ENCODE data around the gene SLC22A12.

The SLC22A12 gene

GRCh38 chr11:64606796-64607380 is 15.9 kb downstream of the SLC22A12 start:
- H3F3A ChIP-seq (ENCODE audit: insufficient read depth, low read length) = no peaks in the 10 kb centered on the region
- H3K79me2 ChIP-seq (ENCODE audit: low read length) = no peaks in the 10 kb centered on the region
- no peak overlapping the region for H3K27ac ChIP-seq (ENCODE audit: low read length)
- H3K4me2 ChIP-seq (ENCODE audit: low read depth, low read length) = no peak overlapping the region
- H3K4me3 ChIP-seq (ENCODE audit: low read length) = no peak overlapping the region
- H3K9ac ChIP-seq (ENCODE audit: low read length) = no peak overlapping the region
- no peaks in the 10 kb centered on the region for H3K4me1 ChIP-seq (ENCODE audit: low read length)
- TF ChIP-seq EZH2phosphoT487 (IDR thresholded peaks at IDR 0.05; ENCODE audit: low read length) = no peak
- TF ChIP-seq, protein P1, sequence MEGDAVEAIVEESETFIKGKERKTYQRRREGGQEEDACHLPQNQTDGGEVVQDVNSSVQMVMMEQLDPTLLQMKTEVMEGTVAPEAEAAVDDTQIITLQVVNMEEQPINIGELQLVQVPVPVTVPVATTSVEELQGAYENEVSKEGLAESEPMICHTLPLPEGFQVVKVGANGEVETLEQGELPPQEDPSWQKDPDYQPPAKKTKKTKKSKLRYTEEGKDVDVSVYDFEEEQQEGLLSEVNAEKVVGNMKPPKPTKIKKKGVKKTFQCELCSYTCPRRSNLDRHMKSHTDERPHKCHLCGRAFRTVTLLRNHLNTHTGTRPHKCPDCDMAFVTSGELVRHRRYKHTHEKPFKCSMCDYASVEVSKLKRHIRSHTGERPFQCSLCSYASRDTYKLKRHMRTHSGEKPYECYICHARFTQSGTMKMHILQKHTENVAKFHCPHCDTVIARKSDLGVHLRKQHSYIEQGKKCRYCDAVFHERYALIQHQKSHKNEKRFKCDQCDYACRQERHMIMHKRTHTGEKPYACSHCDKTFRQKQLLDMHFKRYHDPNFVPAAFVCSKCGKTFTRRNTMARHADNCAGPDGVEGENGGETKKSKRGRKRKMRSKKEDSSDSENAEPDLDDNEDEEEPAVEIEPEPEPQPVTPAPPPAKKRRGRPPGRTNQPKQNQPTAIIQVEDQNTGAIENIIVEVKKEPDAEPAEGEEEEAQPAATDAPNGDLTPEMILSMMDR (IDR thresholded peaks at IDR 0.05; ENCODE audit: low read length) = no peak
- TF ChIP-seq EZH2 (optimal IDR thresholded peaks at IDR 0.05; ENCODE audit: low read depth, low read length) = no peak
- DNase-seq = no peak
- H4K20me1 ChIP-seq (ENCODE audit: insufficient read depth, low read length) = no peaks in the 10 kb centered on the region
- H3K9me2 ChIP-seq (replicated peaks; ENCODE audit: insufficient read depth, low read length) = no peaks in the 10 kb centered on the region
- H3K27me3 ChIP-seq (replicated peaks; ENCODE audit: insufficient read depth, low read length) = peaks cover 92% of the 10 kb centered on the region
- H2AFZ ChIP-seq (ENCODE audit: low read length) = no peak overlapping the region
- H3K9me3 ChIP-seq (replicated peaks; ENCODE audit: insufficient read depth, low read length) = no peaks in the 10 kb centered on the region
- H3K36me3 ChIP-seq (replicated peaks; ENCODE audit: insufficient read depth, low read length) = no peaks in the 10 kb centered on the region

DNA sequence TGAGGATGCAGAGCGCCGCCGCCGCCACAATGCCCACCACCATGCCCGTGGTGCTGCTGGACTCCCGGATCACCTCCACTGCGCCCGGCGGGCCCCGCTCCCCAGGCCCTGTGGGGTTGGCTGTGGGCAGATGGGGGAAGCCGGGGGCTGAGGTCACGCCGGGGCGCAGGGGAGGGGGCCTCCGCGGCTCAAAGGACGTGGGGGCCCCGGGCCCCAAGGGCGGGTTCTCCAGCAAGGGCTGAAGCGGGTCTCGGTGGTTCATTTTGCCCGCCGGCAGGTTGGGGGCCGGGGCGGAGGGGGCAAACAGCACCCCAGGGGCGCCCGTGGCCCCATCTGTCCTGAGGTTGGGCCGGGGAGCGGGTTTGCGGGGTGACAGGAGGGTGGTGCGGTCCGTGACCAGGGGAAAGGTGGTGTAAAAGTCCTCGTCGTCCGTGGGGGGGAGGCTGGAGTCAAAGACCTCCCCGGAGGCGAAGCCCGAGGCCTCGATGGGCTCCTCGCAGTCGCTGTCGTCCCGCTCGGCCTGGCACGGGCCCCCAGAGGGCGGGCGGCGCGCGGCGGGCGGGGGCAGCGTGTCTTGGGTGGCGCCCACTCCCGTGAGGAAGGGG is 16.5 kb downstream of the SLC22A12 start:
- H3K4me1 ChIP-seq (ENCODE audit: low read length) = no peaks in the 10 kb centered on the region
- no peak overlapping the region for H2AFZ ChIP-seq (ENCODE audit: low read length)
- no peak overlapping the region for H3K4me2 ChIP-seq (ENCODE audit: low read depth, low read length)

DNA sequence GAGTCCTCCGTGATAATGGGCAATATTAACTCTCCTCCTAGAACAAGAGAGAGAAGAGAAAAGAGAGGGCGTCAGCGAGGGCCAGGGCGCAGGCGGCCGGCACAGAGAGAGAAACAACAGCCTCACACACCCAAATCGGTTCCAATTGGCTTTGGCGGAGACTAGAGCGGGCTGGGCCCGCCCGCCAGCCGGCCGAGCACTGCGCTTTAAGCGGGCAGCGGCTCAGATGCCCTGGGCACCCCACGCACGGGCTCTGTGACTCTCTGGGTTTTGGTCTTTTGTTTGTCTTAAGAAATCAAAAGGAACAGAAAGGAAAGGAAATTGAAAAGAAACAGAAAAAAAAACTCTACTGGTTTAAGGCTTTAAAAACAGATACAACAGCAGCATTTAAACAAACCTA is 17.0 kb downstream of the SLC22A12 start:
- H3K79me2 ChIP-seq (ENCODE audit: low read length) = no peaks in the 10 kb centered on the region
- no peak overlapping the region for H3K27ac ChIP-seq (ENCODE audit: low read length)
- no peak for DNase-seq
- no peak overlapping the region for H3K4me2 ChIP-seq (ENCODE audit: low read depth, low read length)
- no peak overlapping the region for H3K4me3 ChIP-seq (ENCODE audit: low read length)
- no peaks in the 10 kb centered on the region for H3K9me3 ChIP-seq (replicated peaks; ENCODE audit: insufficient read depth, low read length)
- H3K9me2 ChIP-seq (replicated peaks; ENCODE audit: insufficient read depth, low read length) = no peaks in the 10 kb centered on the region
- no peak overlapping the region for H2AFZ ChIP-seq (ENCODE audit: low read length)
- no peaks in the 10 kb centered on the region for H3F3A ChIP-seq (ENCODE audit: insufficient read depth, low read length)
- no peak overlapping the region for H3K9ac ChIP-seq (ENCODE audit: low read length)
- peaks cover 90% of the 10 kb centered on the region for H3K27me3 ChIP-seq (replicated peaks; ENCODE audit: insufficient read depth, low read length)
- TF ChIP-seq EZH2 (optimal IDR thresholded peaks at IDR 0.05; ENCODE audit: low read depth, low read length) (no peak), EZH2phosphoT487 (IDR thresholded peaks at IDR 0.05; ENCODE audit: low read length) (no peak)
- TF ChIP-seq, protein P1 (IDR thresholded peaks at IDR 0.05; ENCODE audit: low read length) = no peak
- no peaks in the 10 kb centered on the region for H4K20me1 ChIP-seq (ENCODE audit: insufficient read depth, low read length)
- H3K4me1 ChIP-seq (ENCODE audit: low read length) = no peaks in the 10 kb centered on the region
- no peaks in the 10 kb centered on the region for H3K36me3 ChIP-seq (replicated peaks; ENCODE audit: insufficient read depth, low read length)

More for the DNA sequence above, 16.5 kb downstream of the SLC22A12 start:
- Histone ChIP-seq H3K36me3 (replicated peaks; ENCODE audit: insufficient read depth, low read length) (no peaks in the 10 kb centered on the region), H4K20me1 (ENCODE audit: insufficient read depth, low read length) (no peaks in the 10 kb centered on the region), H3K4me3 (ENCODE audit: low read length) (no peak overlapping the region), H3K9me2 (replicated peaks; ENCODE audit: insufficient read depth, low read length) (no peaks in the 10 kb centered on the region), H3F3A (ENCODE audit: insufficient read depth, low read length) (no peaks in the 10 kb centered on the region), H3K27me3 (replicated peaks; ENCODE audit: insufficient read depth, low read length) (peaks cover 92% of the 10 kb centered on the region), H3K9me3 (replicated peaks; ENCODE audit: insufficient read depth, low read length) (no peaks in the 10 kb centered on the region), H3K9ac (ENCODE audit: low read length) (no peak overlapping the region), H3K27ac (ENCODE audit: low read length) (no peak overlapping the region), H3K79me2 (ENCODE audit: low read length) (no peaks in the 10 kb centered on the region)
- DNase-seq = no peak
- TF ChIP-seq EZH2phosphoT487 (IDR thresholded peaks at IDR 0.05; ENCODE audit: low read length) = no peak
- no peak for TF ChIP-seq EZH2 (optimal IDR thresholded peaks at IDR 0.05; ENCODE audit: low read depth, low read length)
- TF ChIP-seq, protein P1 (IDR thresholded peaks at IDR 0.05; ENCODE audit: low read length) = no peak

Data from MM.1S (cell line).